Right renal pelvis (tissue), 4 donors: ENCODE data around the gene CEBPG. TPM values are rescaled to one million over a fixed set of nuclear protein-coding genes. Genes with fewer than 3 reads are reported as not detected.

Source experiments
- DNase-seq, 4 donors: peaks; one replicate each; pipeline ENCODE4 v3.0.0-alpha.2; 2013; ENCODE audit warnings: low read depth in 4 of 4, low spot score in 3 of 4, missing footprints in 1 of 4
- polyA plus RNA-seq, 4 donors: library from polyadenylated mRNA; unstranded; fragments of 120-200 nt; gene quantifications; one replicate each; pipeline ENCODE4 v1.2.1, GENCODE V29; 2013; ENCODE audit not compliant: insufficient read length in 4 of 4

Gene CEBPG
- polyA plus RNA-seq, 4 donors: 20.8 to 27.3 (median 26.2) TPM

DNA sequence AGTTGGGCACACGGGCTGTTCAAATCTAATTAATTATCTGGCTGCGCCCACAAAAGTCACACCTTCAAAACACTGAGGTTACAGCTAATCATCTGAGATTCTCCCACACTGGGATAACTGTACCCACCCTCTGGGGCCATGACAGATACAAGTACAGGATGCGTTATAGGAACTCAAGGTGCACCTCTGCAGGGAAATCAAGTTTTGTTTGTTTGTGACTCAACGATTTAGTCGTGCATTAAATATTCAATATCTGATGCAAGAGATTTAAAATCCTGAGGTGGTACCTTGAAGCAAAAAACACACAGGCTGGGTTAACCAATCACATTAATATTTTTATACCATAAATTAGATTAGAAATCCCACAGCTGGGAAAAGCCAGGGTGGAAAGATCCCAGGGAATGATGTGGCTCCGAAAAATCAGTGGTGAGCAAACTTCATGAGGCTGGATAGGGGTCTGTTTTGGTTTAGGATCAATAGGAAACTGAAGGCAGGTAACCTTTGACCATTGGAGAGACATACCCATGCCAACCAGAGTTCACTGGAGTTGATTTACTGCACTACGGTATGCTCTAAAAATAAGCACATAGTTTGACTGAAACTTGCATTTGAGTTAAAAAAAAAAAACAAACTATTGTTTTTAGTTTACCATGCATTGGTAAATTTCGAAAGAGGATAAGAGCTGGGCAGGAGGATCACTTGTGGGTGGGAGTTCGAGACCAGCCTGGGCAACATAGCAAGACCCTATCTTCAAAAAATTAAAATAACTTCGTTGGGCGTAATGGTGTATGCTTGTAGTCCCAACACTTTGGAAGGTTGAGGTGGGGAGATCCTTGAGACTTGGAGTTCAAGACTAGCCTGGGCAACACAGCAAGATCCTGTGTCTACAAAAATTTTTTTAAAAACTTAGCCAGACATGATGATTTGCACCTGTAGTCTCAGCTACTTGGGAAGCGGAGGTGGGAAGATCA, 23.9 kb upstream of the CEBPG start:
- DNase-seq: no peak

DNA sequence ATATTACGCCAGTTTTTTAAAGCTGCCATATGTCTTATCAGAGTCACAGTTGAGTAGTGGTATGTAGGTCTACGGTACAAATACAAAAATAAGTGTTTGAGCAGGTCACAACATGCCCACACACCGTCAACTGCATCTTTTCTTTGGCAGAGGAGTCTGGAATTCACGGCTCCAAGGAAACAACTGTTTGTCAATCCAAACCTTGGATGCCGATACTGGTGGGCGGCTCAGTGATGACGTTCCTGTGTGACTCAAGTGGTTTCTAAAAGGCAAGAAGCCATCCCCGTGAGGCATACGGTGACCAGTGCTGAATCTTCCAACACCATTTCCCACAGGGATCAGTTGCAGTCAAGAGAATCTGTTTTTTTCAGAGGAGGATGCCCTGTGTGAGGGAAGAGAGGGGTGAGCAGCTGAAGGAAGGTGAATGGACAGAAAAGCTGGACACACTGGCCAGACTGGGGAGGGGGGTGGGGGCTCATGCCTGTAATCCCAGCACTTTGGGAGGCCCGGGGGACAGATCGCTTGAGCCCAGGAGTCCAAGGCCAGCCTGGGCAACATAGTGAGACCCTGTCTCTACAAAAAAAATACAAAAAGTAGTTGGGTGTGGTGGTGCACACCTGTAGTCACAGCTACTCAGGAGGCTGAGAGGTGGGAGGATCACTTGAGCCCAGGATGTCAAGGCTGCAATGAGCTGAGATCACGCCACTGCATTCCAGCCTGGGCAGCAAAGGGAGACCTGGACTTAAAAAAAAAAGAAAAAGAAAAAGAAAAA, 22.8 kb upstream of the CEBPG start:
- DNase-seq: no peak

DNA sequence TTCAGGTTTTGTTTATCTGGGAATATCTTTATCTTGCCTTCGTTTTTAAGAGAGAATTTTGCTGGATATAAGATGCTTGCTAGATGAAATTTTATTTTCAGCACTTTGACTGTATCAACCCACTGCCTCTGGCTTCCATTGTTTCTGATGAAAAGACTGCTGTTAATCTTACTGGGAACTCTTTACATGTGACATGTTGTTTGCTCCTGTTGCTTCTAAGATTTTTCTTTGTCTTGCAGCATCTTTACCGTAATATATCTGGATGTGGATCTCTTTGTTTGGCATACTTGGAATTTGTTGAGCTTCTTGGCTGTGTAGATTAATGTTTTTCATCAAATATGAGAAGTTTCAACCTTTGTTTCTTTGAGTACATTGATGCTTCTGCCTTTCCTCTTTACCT, 18.0 kb upstream of the CEBPG start:
- DNase-seq: no peak

DNA sequence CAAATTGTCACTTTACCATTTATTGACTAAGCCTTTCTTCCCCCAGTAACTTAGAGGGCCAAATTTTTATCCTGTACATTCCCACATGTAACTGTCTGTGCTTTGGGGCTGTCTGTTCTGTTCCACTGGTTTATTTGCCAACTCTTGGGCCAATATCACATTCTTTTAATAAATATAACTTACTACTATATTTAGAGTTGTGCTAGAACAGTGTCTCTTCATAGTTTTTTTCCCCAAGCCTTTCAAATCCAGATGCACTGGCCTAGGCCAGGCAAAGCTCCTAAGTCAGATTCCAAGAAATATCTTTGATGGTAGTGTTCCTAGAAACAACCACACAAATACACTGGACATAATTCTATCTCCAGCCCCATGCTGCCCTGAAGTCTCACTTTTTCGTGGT, 16.0 kb upstream of the CEBPG start:
- no peak for DNase-seq

DNA sequence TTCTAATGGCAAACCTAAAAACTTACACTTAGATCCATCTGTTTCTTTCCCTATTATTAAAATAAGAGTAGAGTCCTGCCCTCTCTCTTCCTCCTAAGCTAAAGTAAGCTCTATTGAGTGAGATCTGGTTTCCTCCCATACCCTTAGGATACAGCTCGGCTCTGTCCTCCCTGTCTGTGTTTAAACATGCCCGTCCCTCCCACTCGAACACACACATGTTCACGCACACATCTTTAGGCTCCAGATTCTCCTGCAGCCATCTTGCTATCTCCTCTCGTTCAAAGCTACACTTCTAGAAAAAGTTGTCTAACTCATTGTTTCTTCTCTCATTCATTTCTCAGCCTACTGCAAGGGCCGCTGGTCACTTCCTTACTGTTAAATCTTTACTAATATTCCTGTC, 15.1 kb upstream of the CEBPG start:
- DNase-seq: no peak

DNA sequence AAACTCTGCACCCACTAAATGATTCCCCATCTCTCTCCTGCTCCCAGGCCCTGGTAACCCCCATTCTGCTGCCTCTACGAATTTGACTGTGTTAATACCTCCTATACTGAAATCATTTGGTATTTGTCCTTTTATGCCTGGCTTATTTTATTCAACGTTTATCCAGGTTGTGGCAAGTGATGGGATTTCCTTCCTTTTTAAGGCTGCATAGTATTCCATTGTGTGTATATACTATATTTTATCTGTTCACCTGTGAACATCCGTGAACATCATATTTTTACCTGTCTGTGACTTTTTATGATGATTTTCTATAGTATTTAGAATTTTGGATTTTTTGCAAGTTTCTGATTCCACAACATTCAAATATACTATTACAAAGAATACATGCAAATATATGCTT, 13.9 kb upstream of the CEBPG start:
- DNase-seq: no peak

DNA sequence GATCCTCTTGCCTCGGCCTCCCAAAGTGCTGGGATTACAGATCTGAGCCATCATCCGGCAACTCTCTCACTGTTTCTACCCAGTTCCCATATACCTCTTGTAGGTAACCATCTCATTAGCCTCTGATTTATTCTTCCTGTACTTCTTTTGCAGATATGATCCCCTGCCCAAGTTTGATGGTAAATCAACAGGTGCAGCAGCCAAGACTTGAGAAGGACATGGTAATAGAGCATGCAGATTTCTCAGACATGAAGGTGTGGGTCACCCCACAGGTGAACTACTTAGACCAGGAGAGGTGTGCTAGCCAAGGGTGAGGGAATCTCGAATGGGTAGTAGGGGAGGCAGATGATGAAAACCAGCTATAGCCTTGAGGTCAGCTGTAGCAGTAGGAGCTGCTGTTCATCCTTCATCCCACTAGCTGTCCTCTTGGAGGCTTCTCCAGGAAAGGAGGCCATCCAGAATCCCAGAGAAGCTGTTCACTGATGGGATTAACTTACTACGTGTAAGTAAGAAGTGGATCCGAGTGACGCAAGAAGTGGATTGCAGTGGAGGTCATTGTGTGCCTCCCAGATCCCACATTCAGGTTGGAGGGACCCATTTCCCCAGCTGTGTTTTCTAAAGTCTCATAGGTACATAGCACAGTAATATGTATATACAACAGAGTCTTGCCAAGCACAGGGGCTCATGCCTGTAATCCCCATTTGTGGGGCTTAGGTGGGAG, 10.8 kb upstream of the CEBPG start:
- DNase-seq: no peak

DNA sequence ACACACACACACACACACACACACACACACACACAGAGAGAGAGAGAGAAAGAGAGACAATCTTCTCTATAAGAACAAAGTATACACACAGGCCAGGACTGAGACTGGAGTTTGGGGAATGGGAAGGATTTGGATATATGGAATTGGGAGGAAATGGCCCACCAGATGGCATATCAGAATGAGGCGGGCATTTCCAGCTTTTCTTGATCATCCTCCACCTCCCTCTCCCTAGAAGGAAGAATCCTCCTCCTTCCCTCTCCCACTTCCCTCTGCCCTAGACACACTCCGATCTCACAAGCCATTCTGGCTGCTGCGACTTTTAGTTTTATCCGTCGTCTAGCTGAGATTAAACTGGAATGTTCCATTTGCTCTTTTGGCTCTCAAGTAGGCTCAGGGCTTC, 10.0 kb upstream of the CEBPG start:
- no peak for DNase-seq

DNA sequence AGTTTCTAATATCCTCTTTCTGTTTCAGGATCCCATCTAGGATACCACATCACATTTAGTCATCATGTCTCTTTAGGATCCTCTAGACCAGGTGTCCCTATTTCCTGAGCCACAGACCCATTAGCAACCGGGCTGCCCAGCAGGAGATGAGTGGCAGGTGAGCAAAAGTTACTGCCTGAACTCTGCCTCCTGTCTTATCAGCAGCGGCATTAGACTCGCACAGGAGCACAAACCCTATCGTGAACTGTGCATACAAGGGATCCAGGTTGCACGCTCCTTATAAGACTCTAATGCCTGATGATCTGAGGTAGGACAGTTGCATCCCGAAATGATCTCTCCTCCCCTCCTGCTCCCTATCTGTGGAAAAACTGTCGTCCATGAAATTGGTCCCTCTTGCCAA, 7.8 kb upstream of the CEBPG start:
- DNase-seq: no peak

DNA sequence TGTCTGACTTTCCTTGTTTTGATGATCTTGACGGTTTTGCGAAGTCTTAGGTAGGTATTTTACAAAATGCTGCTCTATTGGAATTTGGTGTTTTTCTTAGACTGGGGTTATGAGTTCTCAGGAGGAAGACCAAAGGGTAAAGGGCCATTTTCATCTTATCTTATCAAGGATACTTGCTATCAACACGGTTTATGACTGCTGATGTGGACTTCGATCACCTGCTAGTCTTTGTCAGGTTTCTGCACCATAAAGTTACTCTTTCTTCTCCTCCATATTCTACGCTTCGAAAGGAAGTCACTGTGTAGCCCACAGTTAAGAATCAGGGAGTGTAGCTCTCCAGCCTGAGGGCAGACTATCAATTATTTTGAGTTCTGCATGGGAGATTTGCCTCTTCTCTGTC, 7.4 kb upstream of the CEBPG start:
- no peak for DNase-seq

DNA sequence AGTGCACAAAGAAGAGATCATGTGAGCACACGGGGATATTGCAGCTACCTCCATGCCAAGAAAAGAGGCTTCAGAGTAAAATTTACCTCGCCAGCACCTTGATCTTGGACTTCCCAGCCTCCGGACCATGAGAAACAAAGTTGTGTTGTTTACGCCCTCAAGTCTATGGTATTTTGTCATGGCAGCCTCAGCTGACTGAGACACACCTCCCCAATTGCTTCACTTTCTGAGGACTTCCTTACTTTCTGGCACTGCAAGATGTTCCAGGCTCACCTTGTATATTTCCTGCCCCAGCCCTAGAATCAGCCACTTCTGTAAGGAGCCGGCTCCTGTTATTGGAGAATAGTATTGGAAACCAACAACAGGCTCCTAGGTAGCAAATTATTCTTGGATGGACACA, 6.6 kb upstream of the CEBPG start:
- no peak for DNase-seq

DNA sequence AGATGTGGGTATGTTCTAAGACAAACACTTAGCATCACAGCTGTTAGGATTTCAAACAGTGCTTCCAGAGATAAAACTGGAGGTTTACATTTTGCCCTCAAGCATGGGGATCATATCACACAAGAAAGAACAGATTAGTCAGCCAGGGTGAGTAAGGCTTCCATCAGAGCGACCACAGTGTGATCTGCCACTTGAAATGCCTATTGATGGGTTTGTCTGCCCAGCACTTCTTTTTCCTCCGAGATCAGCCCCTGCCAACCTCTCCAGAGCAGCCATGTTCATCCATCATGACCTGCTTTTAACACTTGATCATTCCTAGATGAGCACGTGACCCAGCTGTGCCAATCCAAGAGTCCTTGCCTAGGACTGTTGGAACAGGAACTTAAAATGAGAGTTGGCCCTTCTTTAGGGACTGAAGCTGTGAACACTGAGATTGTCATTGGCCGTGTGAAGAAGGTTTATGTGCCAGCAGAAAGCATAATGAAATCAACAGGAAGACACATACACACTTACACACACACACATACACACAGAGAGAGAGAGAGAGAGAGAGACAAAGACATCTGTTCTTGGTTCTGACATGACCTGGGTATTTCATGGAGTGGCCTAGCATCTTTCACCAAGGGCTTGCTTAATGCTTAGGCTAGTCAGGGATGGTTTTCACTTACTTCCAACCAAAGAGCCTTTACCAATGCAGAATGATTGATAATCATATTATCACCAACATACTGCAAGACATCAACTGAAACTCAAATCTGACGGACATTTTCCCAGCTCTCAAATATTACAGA, 5.2 kb upstream of the CEBPG start:
- DNase-seq: no peak

DNA sequence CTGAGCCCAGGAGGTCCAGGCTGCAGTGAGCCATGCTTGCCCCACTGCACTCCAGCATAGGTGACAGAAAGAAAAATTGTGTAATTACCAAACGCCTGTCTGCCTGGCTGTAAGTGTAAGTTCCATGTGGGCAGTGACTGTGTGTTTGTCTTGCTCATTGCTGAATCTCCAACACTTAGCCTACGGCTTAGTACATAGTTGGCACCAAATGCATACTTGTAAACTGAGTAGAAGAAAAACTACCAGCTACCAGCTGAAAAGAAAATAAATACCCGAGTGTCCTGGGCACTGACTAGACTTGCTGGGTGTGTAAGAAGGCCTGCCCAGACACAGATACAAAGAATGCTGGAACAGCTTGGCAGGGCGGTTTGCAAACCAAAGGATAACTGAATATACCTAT, 2.7 kb upstream of the CEBPG start:
- DNase-seq: no peak

DNA sequence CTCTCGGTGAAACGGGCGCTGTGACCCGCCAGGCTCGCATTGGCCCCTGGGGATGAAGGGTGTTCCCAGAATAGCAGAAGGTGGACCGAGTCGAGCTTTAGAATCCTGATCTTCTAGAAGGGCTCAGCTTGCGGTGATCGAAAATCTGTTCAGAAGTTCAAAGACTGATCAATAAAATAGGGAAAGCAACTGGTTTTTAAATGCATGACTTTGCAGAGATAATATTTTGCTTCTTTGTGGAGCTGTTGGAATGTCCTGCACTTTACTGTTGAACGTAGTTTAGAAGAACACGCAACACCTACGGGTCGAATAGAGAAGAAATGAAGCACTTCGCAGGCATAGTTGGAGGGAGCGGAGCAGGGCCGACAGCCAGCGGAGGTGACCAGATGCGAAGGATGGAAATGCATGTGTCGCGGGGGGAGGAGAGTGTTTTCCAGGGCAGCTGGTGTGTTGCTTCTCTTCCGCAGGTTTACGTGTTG, 766 bp downstream of the CEBPG start:
- no peak for DNase-seq

DNA sequence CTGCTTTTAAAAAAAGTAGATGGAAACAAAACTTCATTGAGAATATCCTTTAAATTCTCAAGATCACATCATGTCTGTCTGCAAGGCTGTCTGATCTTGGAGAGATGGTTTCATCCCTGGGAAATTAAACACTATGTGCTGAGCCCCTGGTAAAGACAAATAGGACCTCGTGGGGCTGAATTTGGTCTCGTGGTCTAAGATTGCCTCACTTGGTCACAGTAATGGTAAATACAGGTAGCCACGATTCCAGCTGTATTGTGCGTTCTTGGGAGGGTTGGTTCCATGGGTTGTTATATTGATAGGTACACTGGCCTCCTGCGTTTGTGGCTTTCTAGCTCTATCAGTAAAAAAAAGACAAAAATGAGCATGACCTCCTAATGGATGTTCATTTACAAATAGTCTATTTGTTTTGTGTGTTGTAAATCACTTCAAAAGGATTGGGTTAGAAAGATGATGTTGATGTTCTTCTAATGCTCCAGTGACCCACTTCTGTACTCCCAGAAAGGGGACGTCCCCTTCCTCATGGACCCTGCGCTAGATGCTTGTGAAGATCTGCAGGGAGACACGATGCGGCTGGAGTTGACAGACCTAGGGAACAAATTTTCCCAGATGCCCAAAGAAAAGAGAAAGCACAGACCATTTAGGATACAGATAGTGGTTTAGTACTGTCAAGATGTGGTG, 1.8 kb downstream of the CEBPG start:
- DNase-seq: no peak

DNA sequence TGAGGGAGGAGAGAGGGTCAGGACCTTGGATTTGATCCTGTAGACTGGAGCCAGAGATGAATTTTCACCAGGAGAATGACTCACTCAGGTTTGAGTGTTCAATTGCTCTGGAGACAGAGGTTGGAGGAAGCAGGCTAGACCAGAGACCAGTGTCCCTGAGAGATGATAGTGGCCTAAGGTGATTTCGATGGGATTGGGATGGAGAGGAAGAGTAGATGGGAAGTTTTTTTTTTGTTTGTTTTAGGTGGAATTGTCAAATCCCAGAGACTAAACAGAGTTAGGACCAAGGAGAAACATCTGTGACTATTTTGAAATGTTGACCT, 2.3 kb downstream of the CEBPG start:
- DNase-seq: no peak

DNA sequence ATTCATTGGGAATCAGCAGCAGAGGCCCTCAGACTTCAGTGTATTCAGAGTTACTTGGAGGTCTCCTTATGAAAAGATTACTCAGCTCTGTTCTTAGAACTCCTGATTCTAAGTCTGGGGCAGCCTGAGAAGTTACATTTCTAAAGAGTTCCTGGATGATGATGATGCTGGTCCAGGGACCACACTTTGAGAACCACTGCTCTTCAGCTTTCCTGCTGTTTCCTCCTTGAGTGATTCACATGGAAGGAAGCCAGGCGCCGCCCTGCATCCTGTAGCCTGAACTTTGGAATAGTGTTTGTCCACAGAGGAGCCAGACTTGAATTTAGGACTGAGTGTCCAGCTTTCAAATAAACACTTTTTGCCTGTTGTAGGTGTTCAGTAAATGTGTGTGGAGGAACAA, 2.9 kb downstream of the CEBPG start:
- no peak for DNase-seq

DNA sequence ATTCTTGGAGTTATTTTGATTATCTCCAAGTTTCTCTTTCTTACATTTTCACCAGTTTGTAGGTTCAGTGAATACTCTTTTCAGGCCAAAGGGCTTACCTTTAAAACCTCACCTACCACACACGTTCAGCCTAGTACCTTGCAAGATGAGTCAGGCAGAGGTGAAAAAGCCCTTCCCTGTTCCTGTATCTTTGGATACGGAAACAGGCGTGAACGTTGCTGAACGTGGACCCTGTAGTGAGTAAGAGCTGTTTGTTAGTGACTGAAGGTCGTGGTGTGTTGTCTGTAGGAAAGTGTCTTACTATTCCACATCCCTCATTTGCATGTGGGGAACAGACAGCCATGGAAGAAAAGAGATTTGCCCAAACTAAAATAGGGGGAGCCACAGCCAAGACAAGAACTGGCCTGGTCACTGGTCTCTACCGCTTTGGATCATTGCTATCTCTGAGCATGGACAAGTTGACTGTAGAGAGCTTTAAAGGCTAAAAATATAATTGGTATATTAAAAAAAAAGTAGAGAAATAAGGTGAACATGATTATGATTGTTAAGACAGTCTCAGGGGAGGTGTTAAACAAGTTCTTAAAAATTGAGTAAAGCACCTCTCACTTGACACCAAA, 3.5 kb downstream of the CEBPG start:
- DNase-seq: no peak
